Daoy (cell line): ENCODE results near the gene PCYT2. TPM values are rescaled to one million over a fixed set of nuclear protein-coding genes. Genes with fewer than 3 reads are reported as not detected.
"Not testable (repeated sequence)": the region's sequence is repeated elsewhere in the genome, so short reads cannot be mapped to it uniquely, and the experiment has no call there.

Source experiments
- DNase-seq: peaks from one replicate; pipeline ENCODE4 v3.0.0-alpha.2; 2015; ENCODE audit warnings: low read depth
- total RNA-seq: library from RNA; depleted of rRNA; stranded (reverse); fragments of >200 nt; shearing (Covaris generic); gene quantifications from 2 replicates; pipeline ENCODE4 v1.2.3, GENCODE V29; 2014

Gene PCYT2
- total RNA-seq, 1 experiment from 2014 or later, result 17.9 TPM

DNA sequence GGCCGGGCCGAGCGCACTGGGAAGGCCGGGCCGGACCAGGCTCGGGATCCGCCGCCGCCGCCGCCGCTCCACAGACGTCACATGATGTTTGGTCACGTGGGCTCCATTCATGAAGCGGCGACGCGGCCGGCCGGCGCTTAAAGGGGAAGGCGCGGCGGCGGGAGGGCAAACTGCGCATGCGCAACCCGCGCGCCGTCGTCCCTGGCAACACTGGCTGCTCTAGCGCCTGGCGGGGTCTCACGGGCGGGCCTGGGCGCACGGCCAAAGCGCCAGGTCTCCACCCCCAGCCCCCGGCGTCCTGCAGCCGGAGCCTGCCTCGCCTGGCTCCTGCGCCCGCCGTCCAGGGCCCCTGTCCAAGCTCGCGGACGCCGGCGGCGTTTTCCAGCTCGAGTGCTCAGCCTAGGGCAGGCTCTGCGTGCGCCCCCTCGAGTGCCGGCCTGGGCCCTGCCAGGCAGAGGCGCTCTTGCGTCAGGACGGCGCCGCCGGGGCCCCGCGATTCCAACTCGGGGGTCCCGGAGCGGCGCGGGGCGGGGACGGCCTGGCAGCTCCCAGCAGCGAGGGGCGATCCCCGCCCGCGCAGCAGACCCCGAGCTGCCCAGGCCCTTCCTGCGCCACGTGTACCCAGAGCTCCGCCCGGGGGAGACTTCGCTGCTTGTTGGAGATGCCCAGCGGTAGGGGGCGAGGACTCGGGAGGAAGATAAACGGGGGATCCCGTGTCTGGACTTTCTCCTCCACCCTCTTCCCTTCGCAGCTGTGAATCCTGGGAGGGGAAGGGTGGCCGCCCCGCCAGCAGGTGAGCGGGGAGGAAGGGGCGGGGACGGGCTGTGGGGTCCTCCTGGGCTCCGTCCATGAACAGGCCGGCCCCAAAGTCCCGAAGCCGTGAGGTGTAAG is 16.7 kb upstream of the PCYT2 start, which contains the start of gene MAFG:
Gene MAFG, minus strand, starts transcription at position 83 of the 891 bp plus-strand sequence. CDS start 4,550 bp downstream, outside the sequence.
- DNase-seq, result peak; percentile 98

DNA sequence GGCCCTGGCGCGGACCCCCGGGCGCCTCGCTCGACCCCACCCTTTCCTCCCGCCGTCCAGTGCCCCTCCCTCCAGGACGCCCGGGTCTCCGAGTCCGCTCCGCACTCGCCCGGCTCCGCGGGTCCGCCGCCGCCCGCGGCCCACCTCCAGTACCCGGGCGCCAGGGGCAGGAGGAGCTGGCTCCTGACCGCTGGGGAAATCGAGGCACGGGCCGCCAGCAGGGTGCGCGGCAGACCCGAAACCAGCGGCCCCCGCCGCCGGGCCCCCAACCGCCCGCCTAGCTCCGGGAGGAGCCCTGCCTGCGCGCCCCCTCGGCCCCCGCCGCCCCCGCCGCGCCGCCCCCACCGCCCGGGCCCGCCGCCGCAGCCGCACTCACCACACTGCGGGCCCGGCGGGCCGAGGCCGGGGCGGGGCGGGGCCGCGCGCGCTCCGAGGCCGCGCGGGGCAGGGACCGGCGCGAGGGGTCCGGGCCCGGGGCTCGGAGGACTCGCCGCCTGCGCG is 16.0 kb upstream of the PCYT2 start:
- DNase-seq, result no peak

DNA sequence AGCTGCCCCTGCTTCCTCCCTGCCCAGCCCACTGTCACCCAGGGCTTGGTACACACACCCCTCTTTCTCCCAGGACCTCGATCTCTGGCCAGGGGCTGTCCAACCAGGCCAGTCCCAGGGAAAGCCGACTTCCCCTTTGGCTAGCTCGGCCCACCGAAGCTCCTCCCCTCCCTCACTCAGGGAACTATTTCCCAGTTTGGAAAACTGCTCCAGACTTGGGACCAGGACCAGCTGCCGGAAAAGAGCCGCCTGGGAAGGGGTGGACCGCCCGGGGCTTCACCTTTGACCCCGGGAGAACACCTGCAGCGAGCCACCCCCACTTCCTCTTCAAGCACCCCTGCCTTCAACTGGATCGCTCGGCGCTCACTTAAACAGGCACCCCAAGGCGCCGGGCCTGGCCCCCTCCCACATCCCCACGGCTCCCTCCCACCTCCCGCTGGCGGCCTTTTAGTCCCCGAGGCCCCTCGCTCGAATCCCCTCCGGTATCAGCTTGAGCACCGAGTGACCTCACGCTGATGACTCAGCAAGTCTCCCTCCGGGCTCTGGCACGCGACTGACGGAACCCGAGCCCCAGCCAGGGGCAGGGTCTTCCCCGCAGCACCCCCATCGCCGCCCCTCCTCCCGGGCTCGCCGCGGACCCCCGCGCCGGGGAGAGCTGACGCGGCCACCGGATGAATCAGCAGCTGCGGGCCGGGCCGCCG is 15.4 kb upstream of the PCYT2 start:
- peak; percentile 85 for DNase-seq

DNA sequence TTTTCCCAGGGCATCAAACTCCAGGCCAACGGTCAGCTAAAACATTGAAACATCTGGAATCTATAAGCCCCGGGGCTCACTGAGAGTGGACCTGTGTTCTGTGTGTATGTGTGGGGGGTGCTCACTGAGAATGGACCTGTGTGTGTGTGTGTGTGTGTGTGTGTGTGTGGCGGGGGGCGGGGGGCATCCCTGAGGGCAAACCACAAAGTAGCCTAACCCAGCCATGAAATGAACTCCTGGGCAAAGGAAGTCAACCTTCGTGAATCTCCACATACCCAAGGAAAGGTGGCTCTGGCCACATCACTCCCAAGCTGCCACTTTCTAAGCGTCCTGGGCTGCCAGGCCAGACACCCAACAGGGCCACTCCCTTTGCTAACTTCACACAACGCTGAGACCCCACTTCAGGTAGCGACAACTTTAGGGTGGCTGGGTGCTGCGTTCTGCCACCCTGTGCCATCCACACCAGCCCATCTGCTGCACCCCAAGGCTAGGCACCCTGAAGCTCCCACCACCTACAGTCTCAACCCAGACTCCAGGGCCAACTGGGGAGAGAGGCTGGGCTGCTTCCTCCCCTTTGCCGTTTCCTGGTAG is 14.8 kb upstream of the PCYT2 start:
- DNase-seq, result no peak

DNA sequence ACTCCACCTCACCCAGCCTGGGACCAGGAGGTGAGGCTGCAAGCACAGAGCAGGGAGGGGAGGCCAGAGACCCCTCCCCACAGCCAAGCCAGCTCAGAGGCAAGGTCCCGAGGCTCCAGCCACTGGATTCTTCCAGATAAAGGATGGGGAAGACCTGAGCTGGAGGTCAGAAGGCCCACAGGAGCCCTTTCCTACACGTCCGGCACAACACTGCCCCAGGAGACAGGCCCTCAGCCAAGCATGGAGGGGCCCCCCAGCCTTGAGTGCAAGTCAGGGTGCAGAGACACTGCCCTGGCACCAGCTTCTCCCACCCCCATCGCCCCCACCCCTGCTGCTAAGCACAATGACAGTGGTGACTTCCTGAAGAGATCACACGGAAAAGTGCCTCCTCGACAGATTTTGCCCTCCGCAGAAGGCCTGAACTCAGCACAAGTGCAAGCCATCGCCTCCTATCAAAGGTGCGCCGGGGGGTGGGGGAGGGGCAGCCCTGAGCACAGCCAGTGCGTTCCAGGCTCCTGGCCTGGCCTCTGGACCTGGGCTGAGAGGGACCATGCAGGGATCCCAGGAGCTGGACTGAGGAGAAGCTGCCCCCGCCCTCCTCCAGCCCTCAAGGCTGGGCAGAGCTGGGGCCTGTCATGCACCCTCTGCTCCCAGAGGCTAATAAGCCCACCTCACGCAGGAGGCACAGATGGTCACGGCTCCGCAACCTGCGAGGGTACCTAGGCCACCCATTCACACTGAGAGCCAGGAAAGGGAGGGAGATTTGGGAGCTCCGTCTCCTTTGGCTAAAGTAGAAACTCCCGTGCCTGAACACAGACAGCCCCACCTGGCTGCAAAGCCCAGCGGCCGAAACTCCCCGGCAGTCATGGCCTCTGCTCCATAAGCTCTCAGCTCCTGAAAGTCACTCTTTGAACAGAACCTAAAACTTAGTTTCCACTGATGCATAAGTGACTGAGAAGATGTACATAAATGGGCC is 13.6 kb upstream of the PCYT2 start:
- no peak for DNase-seq

DNA sequence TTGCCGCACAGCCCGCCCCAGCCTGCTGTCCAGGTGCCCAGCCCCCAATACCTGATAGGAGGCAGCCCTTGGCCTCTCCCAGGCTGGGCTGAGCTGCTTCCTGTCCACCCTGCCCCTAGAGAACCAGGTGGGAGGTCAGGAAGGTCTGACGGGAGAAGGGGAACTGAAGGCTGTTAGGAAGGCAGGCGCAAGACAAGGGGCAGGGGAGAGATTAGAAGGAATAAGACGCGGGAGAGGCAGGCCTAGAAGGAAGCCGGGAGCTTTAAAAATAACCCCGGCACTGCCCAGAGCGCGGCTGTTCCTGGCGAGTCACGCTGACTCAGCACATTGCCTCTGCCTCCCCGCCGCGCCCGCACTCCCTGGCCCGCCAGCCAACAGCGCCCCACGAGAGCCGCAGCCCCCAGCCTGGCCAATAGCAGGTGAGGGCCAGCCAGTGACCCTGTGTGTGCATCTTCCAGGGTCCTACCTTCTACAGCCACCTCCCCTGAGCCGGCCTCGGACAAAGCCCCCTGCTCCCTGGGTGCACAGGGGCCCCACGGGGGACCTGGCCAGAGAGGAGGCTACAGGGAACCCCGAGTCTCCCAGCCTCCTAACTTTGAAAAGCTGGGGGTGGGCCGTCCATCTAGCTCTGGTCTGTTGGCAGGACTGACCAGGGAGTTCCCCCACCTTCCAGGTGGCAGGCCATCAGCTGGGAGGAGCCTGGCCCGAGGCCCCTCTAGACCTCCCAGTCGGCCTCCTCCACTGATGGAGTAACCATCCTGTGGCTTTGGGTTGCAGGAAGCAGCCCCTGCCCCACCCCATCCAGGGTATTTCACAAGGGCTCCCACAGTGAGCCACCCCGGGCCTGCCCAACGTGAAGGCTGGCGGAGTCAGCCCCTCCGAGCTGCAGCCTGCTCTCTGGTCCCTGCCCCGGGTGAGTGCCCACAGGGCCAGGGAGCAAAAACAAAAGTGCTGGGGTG is 12.4 kb upstream of the PCYT2 start:
- DNase-seq, result peak; percentile 84

DNA sequence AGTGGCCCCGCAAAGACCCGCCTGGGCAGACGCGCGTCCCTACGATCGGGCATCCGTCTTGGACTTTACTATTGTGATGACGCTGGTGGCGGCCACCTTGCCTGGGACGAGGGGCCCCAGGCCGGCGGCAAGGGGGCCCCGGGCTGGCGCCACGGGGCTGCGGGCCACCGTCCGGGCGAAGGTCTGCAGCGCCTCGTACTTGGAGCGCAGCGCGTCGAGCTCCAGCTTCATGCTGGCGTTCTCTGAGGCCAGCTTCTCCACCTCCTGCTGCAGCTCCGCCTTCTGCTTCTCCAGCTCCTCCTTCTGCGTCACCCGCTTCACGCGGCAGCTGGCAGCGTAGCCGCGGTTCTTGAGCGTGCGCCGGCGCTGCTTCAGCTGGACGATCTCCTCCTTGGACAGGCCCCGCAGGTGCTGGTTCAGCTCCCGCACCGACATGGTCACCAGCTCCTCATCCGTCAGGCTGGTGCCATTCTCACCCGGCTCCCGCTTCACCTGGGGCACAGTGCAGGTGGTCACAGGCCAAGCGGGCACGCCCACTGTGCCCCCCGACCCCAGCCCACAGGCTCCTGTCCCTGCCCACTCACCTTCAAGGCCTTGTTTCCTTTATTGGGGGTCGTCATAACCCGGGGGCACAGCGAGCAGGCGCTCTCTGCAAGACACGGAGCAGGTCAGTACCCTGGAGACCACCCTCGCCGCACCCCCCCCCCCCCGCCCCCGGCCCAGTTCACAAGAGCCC is 11.5 kb upstream of the PCYT2 start:
- no peak for DNase-seq

DNA sequence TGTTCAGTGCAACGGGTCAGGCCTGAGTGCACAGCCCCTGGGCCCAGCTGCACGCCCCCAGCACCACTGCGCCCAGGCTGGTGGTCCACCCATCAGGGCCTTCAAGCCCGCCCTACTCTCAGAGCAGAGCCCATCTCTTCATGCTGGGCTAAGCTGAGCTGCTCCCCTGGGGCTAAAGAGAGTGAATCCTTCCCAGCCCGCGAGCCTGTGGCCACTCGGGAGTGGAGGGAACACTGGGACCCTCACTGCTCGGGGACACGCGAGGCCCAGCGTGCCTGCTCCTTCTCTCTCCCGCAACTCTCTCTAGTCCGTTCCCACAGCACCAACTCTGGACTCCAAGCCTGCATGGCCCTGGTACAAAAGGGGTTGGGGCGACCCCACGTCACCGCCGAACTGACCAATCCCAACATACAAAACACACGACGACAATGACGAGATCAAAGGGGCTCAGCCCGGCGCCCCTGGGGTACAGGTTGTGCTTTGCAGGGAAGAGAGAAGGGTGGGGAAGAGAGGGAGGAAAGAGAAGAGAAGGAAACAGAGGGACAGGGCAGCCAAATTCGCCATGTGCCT is 10.9 kb upstream of the PCYT2 start:
- DNase-seq, result no peak

DNA sequence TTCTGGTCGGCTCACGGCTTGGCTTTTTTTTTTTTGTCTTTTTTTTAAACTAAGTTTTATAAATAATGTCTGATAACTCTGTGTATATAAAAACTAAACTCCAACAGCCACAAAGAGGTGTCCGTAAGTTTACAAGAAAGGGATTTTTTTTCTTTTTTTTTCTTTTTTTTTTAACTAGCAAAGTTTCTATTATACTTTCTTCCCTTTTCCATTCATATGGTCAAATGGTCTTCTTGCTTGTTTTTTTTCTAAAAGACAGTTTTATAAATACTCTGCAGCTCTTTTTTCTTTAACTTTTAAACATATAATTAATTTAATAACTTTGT is 10.3 kb upstream of the PCYT2 start:
- DNase-seq, result no peak

DNA sequence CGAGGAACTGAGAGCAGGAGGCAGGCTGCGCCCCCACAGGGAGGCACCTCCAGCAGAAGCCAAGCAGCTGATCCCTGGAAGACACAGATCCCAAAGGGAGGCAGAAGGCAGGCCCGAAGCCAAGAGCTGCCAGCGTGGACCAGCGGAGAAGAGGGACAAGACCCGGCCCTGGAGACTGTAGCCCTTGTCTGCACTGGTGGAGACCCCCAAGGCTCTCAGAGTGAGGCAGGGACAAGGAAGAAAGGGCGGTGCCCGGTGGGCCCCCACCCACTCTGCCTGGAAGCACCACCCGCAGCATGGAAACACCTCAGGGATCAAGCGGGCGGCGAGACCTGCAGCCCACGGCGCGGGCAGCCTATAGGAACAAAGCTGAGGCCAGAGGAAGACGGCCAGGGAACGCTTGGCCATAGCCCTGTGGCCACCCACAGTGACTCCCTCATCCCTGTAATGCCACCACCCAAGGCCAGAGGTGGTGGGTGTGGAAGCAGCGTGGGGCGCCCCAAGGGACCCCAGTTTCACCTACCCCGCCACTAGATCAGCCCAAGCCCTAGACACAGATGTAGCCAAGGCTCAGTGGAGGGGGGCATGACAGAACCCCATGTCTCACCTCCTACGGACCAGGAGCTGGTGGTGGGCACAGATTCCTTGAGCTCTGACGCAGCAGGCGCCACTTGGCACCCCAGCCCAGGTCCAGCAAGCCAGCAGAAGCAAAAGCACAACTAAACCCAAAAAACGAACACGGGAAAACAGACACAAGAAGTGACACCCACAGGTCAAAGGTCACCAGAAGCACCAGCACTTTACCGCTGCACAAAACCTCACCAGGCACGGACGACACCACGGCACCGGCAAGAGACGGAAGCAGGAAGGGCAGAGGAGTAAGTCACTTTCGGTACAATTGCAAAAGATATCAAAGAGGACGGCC is 9.7 kb upstream of the PCYT2 start:
- no peak for DNase-seq

DNA sequence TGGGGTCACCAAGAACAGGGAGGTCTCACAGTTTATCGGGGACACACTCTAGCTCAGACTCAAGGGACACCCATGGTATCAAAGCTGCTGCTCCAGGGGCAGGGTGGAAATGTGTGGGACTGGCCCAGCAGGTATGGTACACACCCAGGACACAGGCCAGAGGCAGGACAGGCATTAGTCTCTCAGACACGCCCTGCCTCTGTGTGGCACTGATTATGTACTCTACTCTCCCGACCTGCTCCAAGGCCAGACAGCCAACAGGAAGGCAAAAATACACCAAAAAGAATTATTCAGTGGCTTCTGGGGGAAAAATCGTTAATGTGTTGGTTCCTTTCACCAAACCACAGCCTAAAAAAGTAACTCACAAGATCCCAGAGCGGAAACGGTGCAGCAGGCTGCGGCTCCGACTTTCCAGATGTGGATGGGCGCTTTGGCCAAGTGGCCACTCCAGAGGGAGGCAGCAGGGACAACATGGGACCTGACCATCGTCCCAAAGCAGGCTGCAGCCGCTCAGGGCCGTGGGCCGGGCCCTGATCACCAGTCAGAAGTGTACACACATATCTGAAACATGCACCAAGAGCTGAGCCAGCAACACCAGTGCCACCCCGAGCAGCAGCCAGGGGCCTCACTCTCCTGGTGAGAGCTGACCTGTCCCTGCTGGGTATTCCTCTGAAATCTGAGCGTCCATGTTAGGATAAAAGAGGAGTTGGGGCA is 7.8 kb upstream of the PCYT2 start:
- no peak for DNase-seq

DNA sequence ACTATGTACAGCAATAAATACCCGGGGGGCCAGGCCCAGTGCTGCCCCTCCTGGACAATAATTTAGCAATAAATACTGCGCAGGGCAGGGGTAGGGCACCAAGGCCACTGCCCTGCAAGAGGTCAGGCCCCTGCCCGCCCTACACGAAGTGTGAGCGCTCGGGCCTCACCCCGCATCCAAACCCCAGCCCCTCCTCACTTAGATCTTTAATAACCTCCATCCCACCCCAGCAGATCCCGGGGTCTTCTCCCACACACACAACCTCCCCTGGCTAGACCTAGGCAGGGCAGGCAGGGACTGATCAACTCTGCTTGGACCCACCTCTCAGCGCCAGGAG is 7.1 kb upstream of the PCYT2 start:
- DNase-seq, result not testable (repeated sequence)

DNA sequence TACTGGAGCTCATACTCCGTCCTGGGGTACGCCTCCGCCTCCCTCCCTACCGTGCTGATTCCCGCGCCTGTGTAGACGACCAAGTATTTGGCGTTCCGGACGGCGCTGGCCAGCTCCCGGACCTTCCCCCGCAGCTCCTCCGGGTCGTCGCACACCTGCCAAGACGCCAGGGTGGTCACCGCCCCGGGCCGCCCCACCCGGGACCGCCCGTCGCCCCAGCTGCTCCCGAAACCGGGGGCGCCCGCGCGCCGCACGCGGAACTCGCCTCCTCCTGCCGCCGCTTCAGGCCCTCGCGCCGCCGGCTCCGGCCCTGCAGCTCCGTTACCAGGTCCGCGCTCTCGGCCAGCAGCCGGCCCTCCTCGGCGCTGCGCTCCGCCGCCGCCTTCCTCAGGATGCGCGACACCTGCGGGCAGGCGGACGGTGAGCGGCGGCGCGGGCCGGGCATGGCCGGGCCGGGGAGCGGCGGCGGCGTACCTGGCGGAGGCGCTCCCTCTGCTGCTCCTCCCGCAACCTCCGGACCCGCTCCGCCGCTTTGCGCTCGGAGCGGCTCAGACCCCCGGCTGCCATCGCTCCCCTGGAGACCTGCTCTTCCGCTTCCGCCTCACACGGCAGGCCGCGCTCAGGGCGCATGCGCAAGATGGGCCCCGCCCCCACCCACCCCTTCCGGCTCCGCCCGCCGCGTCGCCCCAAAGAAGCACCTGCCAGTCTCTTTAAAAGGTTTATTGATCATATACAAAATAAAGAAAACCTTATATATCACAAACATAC is 6.5 kb upstream of the PCYT2 start, which contains the start of gene SIRT7:
Gene SIRT7, minus strand, starts transcription at position 612 of the 768 bp plus-strand sequence. Its CDS starts 45 bp downstream, at position 567.
- DNase-seq, result peak; percentile 89

DNA sequence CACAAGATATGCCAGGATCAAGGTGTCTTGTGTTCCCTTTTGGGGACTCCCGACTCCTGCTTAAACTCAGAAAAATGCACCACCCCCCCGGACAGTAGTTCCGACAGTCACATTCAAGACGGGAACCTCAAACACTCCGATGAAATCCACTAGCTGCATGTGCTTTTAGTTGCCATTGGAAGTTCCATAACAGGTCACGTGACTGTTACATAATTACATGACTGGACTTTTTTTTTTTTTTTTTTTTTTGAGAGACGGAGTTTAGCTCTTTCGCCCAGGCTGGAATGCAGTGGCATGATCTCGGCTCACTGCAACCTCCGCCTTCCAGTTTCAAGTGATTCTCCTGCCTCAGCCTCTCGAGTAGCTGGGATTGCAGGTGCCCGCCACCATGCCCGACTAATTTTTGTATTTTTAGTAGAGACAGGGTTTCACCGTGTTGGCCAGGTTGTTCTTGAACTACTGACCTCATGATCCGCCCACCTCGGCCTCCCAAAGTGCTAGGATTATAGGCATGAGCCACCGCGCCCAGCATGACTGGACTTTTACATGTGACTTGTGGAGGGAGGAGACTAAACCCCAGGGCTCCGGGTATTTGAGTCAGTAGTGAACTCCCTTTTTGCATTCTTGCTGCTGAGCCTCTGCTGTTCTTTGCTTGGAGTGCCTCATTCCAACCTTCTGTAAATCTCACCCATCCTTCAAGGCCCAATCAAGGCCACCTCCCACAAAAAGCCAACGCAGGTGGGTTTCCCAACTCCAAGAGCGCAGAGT is 5.2 kb upstream of the PCYT2 start:
- DNase-seq, result peak; percentile 86

DNA sequence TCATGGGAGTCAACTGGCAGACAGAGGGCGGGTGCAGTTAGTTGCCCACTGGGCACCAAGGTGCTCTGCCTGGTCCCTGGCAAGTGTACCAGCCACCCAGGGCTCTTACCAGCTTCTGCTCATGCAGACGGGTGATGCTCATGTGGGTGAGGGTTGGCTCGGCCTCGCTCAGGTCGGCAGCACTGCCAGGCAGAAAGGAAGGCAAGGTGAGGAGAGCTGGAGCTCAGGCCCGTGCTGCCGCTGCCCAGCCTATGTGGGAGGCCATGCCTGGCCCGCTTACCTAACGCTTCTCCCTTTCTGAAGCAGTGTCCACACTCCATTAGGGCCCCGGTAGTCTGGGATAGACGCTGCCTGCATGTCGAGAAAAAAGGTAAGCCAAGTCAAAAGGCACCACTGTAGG is 4.1 kb upstream of the PCYT2 start:
- DNase-seq, result no peak
